ENCODE data around the gene SLC12A7.

- no peak for TF ChIP-seq TAF1 (IDR thresholded peaks at IDR 0.05; ENCODE audit: borderline replicate concordance, insufficient read depth, low read length)
- TF ChIP-seq REST (IDR thresholded peaks at IDR 0.05; ENCODE audit: insufficient read depth in 1 of 2, low read depth in 2 of 2, low read length in 2 of 2) = no peak
- no peak for TF ChIP-seq POLR2AphosphoS5 (IDR thresholded peaks at IDR 0.05; ENCODE audit: low read depth, low read length)
- no peak for TF ChIP-seq SIN3A (IDR thresholded peaks at IDR 0.05; ENCODE audit: borderline replicate concordance, insufficient read depth, low read length)
- no peak for TF ChIP-seq FOXP2 (optimal IDR thresholded peaks at IDR 0.05; ENCODE audit: borderline replicate concordance, extremely low read depth, extremely low read length, insufficient read depth)
These were observed 101.7 kb downstream of the SLC12A7 start for GRCh38 chr5:1010181-1010510.

Data from PFSK-1 (cell line).